GM19463 (cell line): ENCODE measurements around the gene RADIL.
"Not testable (repeated sequence)": the region's sequence is repeated elsewhere in the genome, so short reads cannot be mapped to it uniquely, and the experiment has no call there.

Source experiments
- ATAC-seq: cut with Tn5 transposase; IDR thresholded peaks from one replicate; pipeline ENCODE4 v1.9.1; 2021; ENCODE audit warnings: mild to moderate bottlenecking, moderate library complexity; ENCODE audit not compliant: unreplicated experiment

RADIL gene

DNA sequence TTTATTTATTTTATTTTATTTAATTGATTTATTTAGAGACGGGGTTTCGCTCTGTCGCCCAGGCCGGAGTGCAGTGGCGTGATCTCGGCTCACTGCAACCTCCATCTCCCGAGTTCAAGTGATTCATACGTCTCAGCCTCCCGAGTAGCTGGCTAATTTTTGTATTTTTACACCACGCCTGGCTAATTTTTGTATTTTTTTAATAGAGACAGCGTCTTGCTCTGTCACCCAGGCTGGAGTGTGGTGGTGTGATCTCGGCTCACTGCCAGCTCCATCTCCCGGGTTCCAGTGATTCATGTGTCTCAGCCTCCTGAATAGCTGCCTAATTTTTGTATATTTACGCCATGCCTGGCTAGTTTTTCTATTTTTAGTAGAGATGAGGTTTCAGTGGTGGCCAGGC lies 73.8 kb downstream of the RADIL start:
- ATAC-seq, result no peak

DNA sequence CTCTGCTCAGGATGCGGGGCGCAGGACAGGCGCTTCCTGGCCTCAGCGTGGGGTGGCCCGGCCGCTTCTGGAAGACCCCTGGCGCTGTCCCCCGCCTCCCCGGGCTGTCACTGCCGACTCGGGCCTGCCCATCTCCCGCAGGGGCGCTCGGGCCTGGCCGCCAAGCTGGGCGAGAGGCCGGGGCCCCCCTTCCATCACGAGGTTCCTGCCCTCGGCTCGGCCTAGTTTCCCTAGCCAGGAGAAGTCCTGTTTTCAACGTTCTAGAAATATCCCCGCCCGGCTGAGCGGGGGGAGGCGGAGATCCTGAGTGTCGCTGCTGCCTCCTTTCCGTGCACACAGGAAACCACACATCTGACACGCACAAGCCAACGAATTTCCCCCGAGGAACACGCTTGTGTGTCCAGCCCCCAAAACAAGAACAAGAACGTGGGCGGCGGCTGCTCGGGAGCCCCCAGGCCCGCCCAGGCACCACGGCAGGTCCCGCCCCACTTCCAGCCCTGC lies 74.4 kb downstream of the RADIL start:
- ATAC-seq, result no peak

DNA sequence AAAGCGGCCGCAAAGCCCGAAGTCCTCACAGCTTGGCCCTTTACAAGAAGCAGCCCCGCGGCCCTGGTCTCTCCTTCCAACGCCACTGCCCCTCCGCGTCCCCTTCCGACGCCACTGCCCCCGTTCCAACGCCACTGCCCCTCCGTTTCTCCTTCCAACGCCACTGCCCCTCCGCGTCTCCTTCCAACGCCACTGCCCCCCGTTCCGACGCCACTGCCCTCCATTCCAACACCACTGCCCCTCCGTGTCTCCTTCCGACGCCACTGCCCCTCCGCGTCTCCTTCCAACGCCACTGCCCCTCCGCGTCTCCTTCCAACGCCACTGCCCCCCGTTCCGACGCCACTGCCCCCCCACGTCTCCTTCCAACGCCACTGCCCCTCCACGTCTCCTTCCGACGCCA lies 75.0 kb downstream of the RADIL start:
- no peak for ATAC-seq

GRCh38 chr7:4808026-4808425 lies 75.5 kb downstream of the RADIL start:
- no peak for ATAC-seq

DNA sequence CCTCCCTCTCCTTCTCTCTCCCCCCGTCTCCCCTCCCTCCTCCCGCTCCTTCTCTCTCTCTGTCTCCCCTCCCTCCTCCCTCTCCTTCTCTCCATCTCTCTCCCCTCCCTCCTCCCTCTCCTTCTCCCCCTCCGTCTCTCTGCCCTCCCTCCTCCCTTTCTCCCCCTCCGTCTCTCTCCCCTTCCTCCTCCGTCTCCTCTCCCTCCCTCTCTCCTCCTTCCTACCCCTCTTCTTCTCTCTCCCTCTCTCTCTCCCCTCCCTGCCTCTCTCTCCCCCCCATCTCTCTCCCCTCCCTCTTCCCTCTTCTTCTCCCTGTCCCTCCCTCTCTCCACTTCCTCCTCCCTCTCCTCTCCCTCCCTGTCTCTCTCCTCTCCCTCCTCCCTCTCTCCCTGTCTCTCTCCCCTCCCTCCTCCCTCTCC lies 75.9 kb downstream of the RADIL start:
- no peak for ATAC-seq

- ATAC-seq, result no peak
Measured at GRCh38 chr7:4806983-4807597, 76.4 kb downstream of the RADIL start.

- ATAC-seq, result no peak
Measured at GRCh38 chr7:4805984-4806300, 77.6 kb downstream of the RADIL start.

- no peak for ATAC-seq
Measured at GRCh38 chr7:4805110-4805983, 78.2 kb downstream of the RADIL start.

- ATAC-seq, result no peak
Measured at GRCh38 chr7:4803397-4804241, 79.9 kb downstream of the RADIL start.

GRCh38 chr7:4802577-4802976 lies 80.9 kb downstream of the RADIL start:
- ATAC-seq, result not testable (repeated sequence)

GRCh38 chr7:4801839-4802231 lies 81.7 kb downstream of the RADIL start:
- no peak for ATAC-seq

- ATAC-seq, result no peak
Measured at GRCh38 chr7:4800926-4801838, 82.3 kb downstream of the RADIL start.

DNA sequence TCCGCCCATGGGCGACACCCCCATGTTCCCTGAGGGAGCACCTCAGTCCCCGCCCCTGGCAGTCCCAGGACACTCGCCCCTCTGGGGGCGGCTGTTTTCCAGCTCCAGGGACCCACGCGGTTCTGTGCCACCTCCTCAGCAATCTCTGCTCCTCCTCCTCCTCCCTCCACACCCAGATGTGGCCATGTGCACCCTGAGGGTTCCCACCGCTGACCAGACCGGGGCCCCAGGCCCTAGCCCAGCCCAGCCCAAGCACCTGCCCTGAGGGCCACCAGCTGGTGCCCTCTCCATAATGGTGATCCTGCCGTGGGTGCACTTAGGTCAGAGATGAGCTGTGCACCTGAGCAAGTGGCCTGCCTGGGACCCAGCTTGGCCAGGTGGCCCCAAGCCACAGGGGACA lies 83.0 kb downstream of the RADIL start:
- no peak for ATAC-seq

DNA sequence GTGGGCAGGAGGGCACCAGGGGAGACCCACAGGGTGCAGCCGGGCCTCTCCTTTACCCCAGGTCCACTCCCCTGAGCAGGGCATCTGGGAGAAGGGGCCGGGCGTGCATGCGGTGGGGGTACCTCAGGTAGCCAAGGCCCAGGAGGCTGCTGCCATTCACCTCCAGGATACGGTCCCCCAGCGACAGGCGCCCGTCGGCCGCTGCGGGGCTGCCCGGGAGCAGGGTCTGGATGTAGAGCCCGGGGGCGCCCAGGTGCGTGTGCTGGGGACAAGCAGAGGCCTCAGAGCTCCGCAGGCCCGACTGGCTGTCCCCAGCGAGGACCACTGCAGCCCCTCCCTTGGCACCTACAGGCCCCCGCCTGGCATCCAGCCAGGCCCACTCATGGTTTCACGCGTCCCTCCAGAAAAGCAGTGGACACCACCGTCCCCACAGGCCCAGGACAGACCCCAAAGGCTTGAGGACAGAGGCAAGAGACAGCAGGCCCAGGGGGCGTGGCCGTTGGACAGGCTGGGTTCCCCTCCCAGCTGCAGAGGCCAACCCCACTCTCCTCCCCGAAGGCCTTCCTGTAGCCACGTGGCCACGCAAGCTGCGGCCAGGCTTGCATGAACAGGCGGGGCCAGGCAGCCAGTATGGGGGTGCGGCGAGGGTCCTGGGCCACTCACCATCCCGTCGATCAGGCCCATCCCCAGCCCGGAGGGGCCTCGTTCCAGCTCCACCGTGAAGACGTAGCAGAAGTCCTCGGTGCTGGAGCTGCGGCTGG lies 83.8 kb downstream of the RADIL start:
- no peak for ATAC-seq

GRCh38 chr7:4798706-4799235 lies 84.7 kb downstream of the RADIL start:
- ATAC-seq, result no peak

GRCh38 chr7:4797858-4798705 lies 85.4 kb downstream of the RADIL start:
- ATAC-seq, result peak; percentile 65

DNA sequence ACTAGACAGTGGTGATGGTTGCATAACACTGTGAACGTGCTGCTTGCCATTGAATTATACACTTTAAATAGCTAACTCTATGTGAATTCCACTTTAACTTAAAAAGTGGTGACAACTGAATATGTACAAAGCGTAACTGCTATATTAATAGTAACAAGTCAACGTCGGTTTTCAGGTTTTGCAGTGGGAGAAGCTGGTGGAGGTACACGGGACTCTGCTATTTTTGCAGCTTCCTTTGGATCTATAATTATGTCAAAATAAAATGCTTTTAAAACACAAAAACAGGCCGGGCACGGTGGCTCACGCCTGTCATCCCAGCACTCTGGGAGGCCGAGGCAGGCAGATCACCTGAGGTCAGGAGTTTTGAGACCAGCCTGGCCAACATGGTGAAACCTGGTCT lies 87.1 kb downstream of the RADIL start:
- ATAC-seq, result no peak

DNA sequence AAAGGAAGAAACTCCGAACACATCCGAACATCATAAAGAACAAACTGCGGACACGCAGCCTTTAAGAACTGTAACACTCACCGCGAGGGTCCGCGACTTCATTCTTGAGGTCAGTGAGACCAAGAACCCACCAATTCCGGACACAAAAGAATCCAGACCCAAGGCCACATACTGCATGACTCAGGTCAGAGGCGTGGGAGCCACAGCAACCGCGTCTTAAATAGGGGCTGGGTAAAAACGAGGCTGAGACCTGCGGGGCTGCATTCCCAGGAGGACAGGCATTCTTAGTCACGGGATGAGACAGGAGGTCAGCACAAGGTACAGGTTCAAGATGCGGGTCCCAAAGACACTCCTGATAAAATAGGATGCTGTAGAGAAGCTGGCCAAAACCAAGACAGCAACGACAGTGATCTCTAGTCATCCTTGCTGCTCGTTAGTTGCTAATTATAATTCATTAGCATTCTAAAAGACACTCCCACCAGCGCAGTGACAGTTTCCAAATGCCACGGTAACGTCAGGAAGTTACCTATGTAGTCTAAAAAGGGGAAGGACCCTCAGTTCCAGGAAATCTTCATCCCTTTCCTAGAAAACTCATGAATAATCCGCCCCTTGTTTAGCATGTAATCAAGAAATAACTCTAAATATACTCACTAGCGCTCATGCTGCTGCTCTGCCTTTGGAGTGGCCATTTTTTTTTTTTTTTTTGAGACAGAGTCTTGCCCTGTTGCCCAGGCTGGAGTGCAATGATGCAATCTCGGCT lies 88.7 kb downstream of the RADIL start:
- no peak for ATAC-seq
